Left lung (tissue), 10 donors: Measurements from ENCODE around the gene PDGFRB. TPM values are rescaled to one million over a fixed set of nuclear protein-coding genes. Genes with fewer than 3 reads are reported as not detected.

ENCODE experiments used
- ATAC-seq: fragments of 200-7000 bp; cut with Tn5 transposase; one replicate; pipeline ENCODE4 v1.9.1; 2020; ENCODE audit warnings: moderate library complexity
- DNase-seq, 4 donors: peaks; one replicate each; pipeline ENCODE4 v3.0.0-alpha.2; 2013 to 2020
- H3K27ac ChIP-seq, 2 donors: fragments of 200-600 bp; sonication (generic) in 1 of 2; one replicate each; pipeline versions ENCODE4 v1.5.0 to v1.8.0; 2020 to 2021
- H3K27me3 ChIP-seq, 2 donors: fragments of 200-600 bp; sonication (generic) in 1 of 2; one replicate each; pipeline versions ENCODE4 v1.5.0 to v1.8.0; 2020 to 2021
- H3K36me3 ChIP-seq, 2 donors: fragments of 200-600 bp; sonication (generic) in 1 of 2; one replicate each; pipeline versions ENCODE4 v1.5.0 to v1.8.0; 2020 to 2021
- H3K4me1 ChIP-seq, 2 donors: fragments of 200-600 bp; one replicate each; pipeline ENCODE4 v1.8.0; 2021
- H3K4me3 ChIP-seq, 2 donors: fragments of 200-600 bp; sonication (generic) in 1 of 2; one replicate each; pipeline versions ENCODE4 v1.5.0 to v1.8.0; 2020 to 2021; ENCODE audit warnings: mild to moderate bottlenecking in 1 of 2
- H3K9me3 ChIP-seq, 2 donors: fragments of 200-600 bp; sonication (generic) in 1 of 2; one replicate each; pipeline versions ENCODE4 v1.5.0 to v1.8.0; 2020 to 2021
- CTCF ChIP-seq, 2 donors: fragments of 200-600 bp; sonication (generic) in 1 of 2; IDR thresholded peaks; one replicate each; pipeline versions ENCODE4 v1.5.0 to v1.8.0; 2021; ENCODE audit warnings: antibody characterized with exemption in 2 of 2
- intact Hi-C, 2 donors: fragments of 100-400 bp; cut with DNase I; formaldehyde crosslinking; loops; one replicate each; pipeline versions ENCODE4 v1.11.2 to v1.14.2; 2022
- polyA plus RNA-seq, 6 donors: library from polyadenylated mRNA; unstranded; fragments of 120-200 nt; gene quantifications; one replicate each; pipeline ENCODE4 v1.2.1, GENCODE V29; 2013; ENCODE audit not compliant: insufficient read length in 6 of 6
- total RNA-seq, 2 donors: library from RNA; stranded (reverse); fragmentation: NEBNext Ultra II Directional; extraction: Animal tissue kit (Norgen Biotek cat#: 25700); gene quantifications; one replicate each; pipeline ENCODE4 v1.2.1, GENCODE V29; 2021
- donor health status: DM: no; HTN: yes; CAD: no.
- donor health status: DM: no; HTN: no; CAD: no.

PDGFRB gene
- total and polyA plus RNA-seq, 8 donors, result 129 to 227 (median 214) TPM

GRCh38 chr5:150073677-150074076, 82.0 kb downstream of the PDGFRB start:
- ATAC-seq, result no peak
- intact Hi-C loops, result no loop called here
- Histone ChIP-seq H3K27me3 (no peaks in the 10 kb centered on the region), H3K4me1 (peaks cover 0 to 5% of the 10 kb centered on the region in 2 donors), H3K36me3 (peaks cover 0 to 78% of the 10 kb centered on the region in 2 donors), H3K4me3 (no peak overlapping the region), H3K9me3 (no peaks in the 10 kb centered on the region), H3K27ac (no peak overlapping the region)
- TF ChIP-seq CTCF (IDR thresholded peaks at IDR 0.05), result no peak
- DNase-seq, result no peak

- H3K9me3 ChIP-seq, result no peaks in the 10 kb centered on the region
- no peak overlapping the region for H3K4me3 ChIP-seq
- H3K27ac ChIP-seq, result no peak overlapping the region
- peaks cover 0 to 10% of the 10 kb centered on the region in 2 donors for H3K4me1 ChIP-seq
- TF ChIP-seq CTCF (IDR thresholded peaks at IDR 0.05), result no peak
- ATAC-seq (no peak), DNase-seq (no peak)
- peaks cover 0 to 81% of the 10 kb centered on the region in 2 donors for H3K36me3 ChIP-seq
- intact Hi-C loops, result no loop called here
- H3K27me3 ChIP-seq, result no peaks in the 10 kb centered on the region
Measured at GRCh38 chr5:150073086-150073625, 82.5 kb downstream of the PDGFRB start.

- intact Hi-C loops, result no loop called here
- DNase-seq, result no peak
- no peak for TF ChIP-seq CTCF (IDR thresholded peaks at IDR 0.05)
- H3K36me3 ChIP-seq, result peaks cover 0 to 64% of the 10 kb centered on the region in 2 donors
- H3K9me3 ChIP-seq, result no peaks in the 10 kb centered on the region
- H3K4me1 ChIP-seq, result peaks cover 0 to 31% of the 10 kb centered on the region in 2 donors
- ATAC-seq, result no peak
- no peak overlapping the region for H3K4me3 ChIP-seq
- no peak overlapping the region for H3K27ac ChIP-seq
- H3K27me3 ChIP-seq, result no peaks in the 10 kb centered on the region
Measured at GRCh38 chr5:150070821-150071220, 84.8 kb downstream of the PDGFRB start.

- intact Hi-C loops, result no loop called here
- H3K4me1 ChIP-seq, result peaks cover 0 to 31% of the 10 kb centered on the region in 2 donors
- DNase-seq (peak in 1 of 4 donors; percentile 19), ATAC-seq (no peak)
- no peak for TF ChIP-seq CTCF (IDR thresholded peaks at IDR 0.05)
- no peak overlapping the region for H3K27ac ChIP-seq
- no peak overlapping the region for H3K4me3 ChIP-seq
- no peaks in the 10 kb centered on the region for H3K9me3 ChIP-seq
- H3K36me3 ChIP-seq, result peaks cover 0 to 55% of the 10 kb centered on the region in 2 donors
- H3K27me3 ChIP-seq, result no peaks in the 10 kb centered on the region
Measured at GRCh38 chr5:150069672-150070627, 85.7 kb downstream of the PDGFRB start.

GRCh38 chr5:150068961-150069645, 86.5 kb downstream of the PDGFRB start:
- Histone ChIP-seq H3K27ac (no peak overlapping the region), H3K4me1 (peaks cover 0 to 39% of the 10 kb centered on the region in 2 donors), H3K27me3 (no peaks in the 10 kb centered on the region), H3K4me3 (no peak overlapping the region), H3K36me3 (peaks cover 0 to 47% of the 10 kb centered on the region in 2 donors), H3K9me3 (no peaks in the 10 kb centered on the region)
- intact Hi-C loops, result no loop called here
- TF ChIP-seq CTCF (IDR thresholded peaks at IDR 0.05), result no peak
- peak in 1 of 4 donors; percentile 20 for DNase-seq
- ATAC-seq, result no peak
